ENCODE data around the gene CYP2B6. TPM values are rescaled to one million over a fixed set of nuclear protein-coding genes. Genes with fewer than 3 reads are reported as not detected.

The CYP2B6 gene
- total and polyA plus RNA-seq, 2 donors (not counting 3 experiments of a cell fraction or from before 2014, with no cell fraction given): not detected

DNA sequence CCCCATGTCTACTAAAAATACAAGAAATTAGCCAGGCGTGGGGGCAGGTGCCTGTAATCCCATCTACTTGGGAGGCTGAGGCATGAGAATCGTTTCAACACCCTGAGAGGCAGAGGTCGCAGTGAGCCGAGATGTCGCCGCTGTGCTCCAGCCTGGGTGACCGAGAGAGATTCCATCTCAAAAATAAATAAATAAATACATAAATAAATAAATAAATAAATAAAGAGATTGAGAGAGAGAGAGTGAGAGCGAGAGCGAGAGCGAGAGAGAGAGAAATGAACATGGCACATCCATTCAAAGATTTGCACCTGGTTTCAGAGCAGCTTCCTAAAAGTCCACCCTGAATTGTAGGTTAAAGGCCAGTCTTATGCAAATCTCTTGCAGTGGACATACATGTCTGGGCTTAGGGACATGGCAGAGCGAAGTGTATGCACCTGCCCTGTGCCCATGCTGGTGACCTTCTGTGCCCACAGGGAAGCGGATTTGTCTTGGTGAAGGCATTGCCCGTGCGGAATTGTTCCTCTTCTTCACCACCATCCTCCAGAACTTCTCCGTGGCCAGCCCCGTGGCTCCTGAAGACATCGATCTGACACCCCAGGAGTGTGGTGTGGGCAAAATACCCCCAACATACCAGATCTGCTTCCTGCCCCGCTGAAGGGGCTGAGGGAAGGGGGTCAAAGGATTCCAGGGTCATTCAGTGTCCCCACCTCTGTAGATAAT lies 42.3 kb upstream of the CYP2B6 start:
- intact Hi-C loops (cut with micrococcal nuclease): loop anchor here (2.0 kb wide), 1 partner anchor 68 kb away; no protein-coding TSS in a partner anchor
- no peak overlapping the region for H3K27ac ChIP-seq (ENCODE audit: insufficient read depth, low read depth, low read length)
- dilution Hi-C loops (cut with MboI; ENCODE audit: extremely low pct_ligation_motif_present, low sequenced_read_pairs): no loop called here
- H3K9me1 ChIP-seq (replicated peaks; ENCODE audit: control insufficient read depth, extremely low read depth, insufficient read depth, low read length): no peaks in the 10 kb centered on the region
- no peak overlapping the region for H3K4me2 ChIP-seq (ENCODE audit: insufficient read depth, low read length)
- no peaks in the 10 kb centered on the region for H3K9me3 ChIP-seq (replicated peaks; ENCODE audit: control insufficient read depth, insufficient read depth, low read length)
- H3K9ac ChIP-seq (replicated peaks; ENCODE audit: extremely low read depth, insufficient read depth, low read length): no peak overlapping the region
- H3K27me3 ChIP-seq (ENCODE audit: control insufficient read depth in 2 of 2, insufficient read depth in 2 of 2, low read length in 2 of 2): no peaks in the 10 kb centered on the region
- no peaks in the 10 kb centered on the region for H3K4me1 ChIP-seq (ENCODE audit: control insufficient read depth, extremely low read depth, insufficient read depth, low read length)
- ChIA-PET CTCF (interaction anchor here (0.5 to 1.2 kb wide), 2 partner anchors 67 to 343 kb away, joined by 4 read pairs; no protein-coding TSS in a partner anchor), POLR2A (no interaction called here)
- no peak for FAIRE-seq
- TF ChIP-seq, protein P1, sequence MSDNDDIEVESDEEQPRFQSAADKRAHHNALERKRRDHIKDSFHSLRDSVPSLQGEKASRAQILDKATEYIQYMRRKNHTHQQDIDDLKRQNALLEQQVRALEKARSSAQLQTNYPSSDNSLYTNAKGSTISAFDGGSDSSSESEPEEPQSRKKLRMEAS (IDR thresholded peaks at IDR 0.05; ENCODE audit: insufficient read depth, insufficient read length): no peak
- no peak overlapping the region for H2AFZ ChIP-seq (ENCODE audit: low read depth, low read length)
- H3K4me3 ChIP-seq (replicated peaks in 1 of 3; ENCODE audit: insufficient read depth in 1 of 3, low read depth in 1 of 3, low read length in 3 of 3): no peak overlapping the region
- no peaks in the 10 kb centered on the region for H4K20me1 ChIP-seq (replicated peaks; ENCODE audit: control insufficient read depth, extremely low read depth, insufficient read depth, low read length)
- DNase-seq (ENCODE audit: low read depth, low spot score): no peak
- no peaks in the 10 kb centered on the region for H3K79me2 ChIP-seq (ENCODE audit: control insufficient read depth, insufficient read depth, low read length)
- BruUV-seq (replicated peaks): no TSS peak
- H3K36me3 ChIP-seq (ENCODE audit: control insufficient read depth in 2 of 2, extremely low read depth in 1 of 2, insufficient read depth in 2 of 2, low read length in 2 of 2): no peaks in the 10 kb centered on the region

DNA sequence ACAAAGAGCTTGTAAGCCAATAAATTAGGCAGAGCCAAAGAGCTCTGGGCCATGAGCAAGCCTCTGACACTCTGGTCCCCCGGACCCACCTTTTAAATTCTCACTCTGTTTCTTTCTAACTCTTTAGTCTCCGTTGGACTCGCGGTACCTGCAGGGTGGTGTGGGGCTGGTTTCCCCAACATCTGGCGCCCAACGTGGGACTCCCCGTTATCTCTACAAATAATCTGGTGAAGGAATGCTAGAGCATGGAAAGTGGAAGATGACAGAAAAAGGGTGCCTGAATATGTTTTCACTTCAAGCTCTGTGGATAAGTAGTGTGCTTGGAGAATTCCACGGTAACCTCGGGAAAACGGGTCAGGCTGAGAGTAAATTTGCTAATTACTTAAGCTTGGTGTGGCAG lies 36.5 kb upstream of the CYP2B6 start:
- BruUV-seq (replicated peaks): no TSS peak
- DNase-seq (ENCODE audit: low read depth, low spot score): no peak
- Histone ChIP-seq H3K27ac (ENCODE audit: insufficient read depth, low read depth, low read length) (no peak overlapping the region), H3K9ac (replicated peaks; ENCODE audit: extremely low read depth, insufficient read depth, low read length) (no peak overlapping the region), H2AFZ (ENCODE audit: low read depth, low read length) (no peak overlapping the region), H3K9me1 (replicated peaks; ENCODE audit: control insufficient read depth, extremely low read depth, insufficient read depth, low read length) (no peaks in the 10 kb centered on the region), H3K4me1 (ENCODE audit: control insufficient read depth, extremely low read depth, insufficient read depth, low read length) (no peaks in the 10 kb centered on the region), H3K4me2 (ENCODE audit: insufficient read depth, low read length) (no peak overlapping the region), H3K9me3 (replicated peaks; ENCODE audit: control insufficient read depth, insufficient read depth, low read length) (no peaks in the 10 kb centered on the region), H3K27me3 (ENCODE audit: control insufficient read depth in 2 of 2, insufficient read depth in 2 of 2, low read length in 2 of 2) (peaks cover 0 to 2% of the 10 kb centered on the region in 2 experiments), H3K79me2 (ENCODE audit: control insufficient read depth, insufficient read depth, low read length) (no peaks in the 10 kb centered on the region), H3K36me3 (ENCODE audit: control insufficient read depth in 2 of 2, extremely low read depth in 1 of 2, insufficient read depth in 2 of 2, low read length in 2 of 2) (no peaks in the 10 kb centered on the region), H4K20me1 (replicated peaks; ENCODE audit: control insufficient read depth, extremely low read depth, insufficient read depth, low read length) (no peaks in the 10 kb centered on the region), H3K4me3 (replicated peaks in 1 of 3; ENCODE audit: insufficient read depth in 1 of 3, low read depth in 1 of 3, low read length in 3 of 3) (no peak overlapping the region)
- POLR2A ChIA-PET: no interaction called here
- no peak for FAIRE-seq
- intact Hi-C loops (cut with micrococcal nuclease): no loop called here
- peak; percentile 12 for TF ChIP-seq GATA2 (IDR thresholded peaks at IDR 0.05; ENCODE audit: insufficient read depth, insufficient read length, low read depth, low read length)
- TF ChIP-seq JUN (IDR thresholded peaks at IDR 0.05; ENCODE audit: borderline replicate concordance, insufficient read depth, insufficient read length, low read depth): no peak
- CTCF ChIA-PET: no interaction called here
- dilution Hi-C loops (cut with MboI; ENCODE audit: extremely low pct_ligation_motif_present, low sequenced_read_pairs): no loop called here

Measured in endothelial cell of umbilical vein (primary cell).